IMR-90 (cell line): Measurements from ENCODE around the gene KIF16B. TPM values are rescaled to one million over a fixed set of nuclear protein-coding genes. Genes with fewer than 3 reads are reported as not detected.
A peak's percentile ranks its signal among the peaks of the same experiment; 100 is the strongest.

ENCODE experiments used
- ATAC-seq: fragments of 200-7000 bp; cut with Tn5 transposase; 2 replicates; pipeline ENCODE4 v1.9.1; 2020; ENCODE audit warnings: low read depth, mild to moderate bottlenecking, moderate library complexity
- BruUV-seq: library from RNA; stranded (reverse); fragments of 400-500 nt; replicated peaks from 2 replicates; lab custom pipeline; 2021; lab: Mats Ljungman, UMichigan
- CTCF ChIA-PET: fragments of 300-600 bp; formaldehyde crosslinking; extraction: SDS; loops from one replicate; lab custom pipeline; 2021; ENCODE audit warnings: antibody characterized with exemption; lab: Yijun Ruan, JAX
- POLR2A ChIA-PET: fragments of 300-600 bp; sonication (Branson Sonifier 250); formaldehyde crosslinking; loops from one replicate; lab custom pipeline; 2022; ENCODE audit warnings: antibody characterized with exemption; ENCODE audit not compliant: unreplicated experiment; lab: Charles Lee
- DNase-seq: peaks from one replicate; pipeline ENCODE4 v3.0.0; 2013
- H2AFZ ChIP-seq: replicated peaks from 2 replicates; pipeline ENCODE3; 2013; ENCODE audit warnings: low read length, mild to moderate bottlenecking; ENCODE audit not compliant: poor library complexity
- H2AK5ac ChIP-seq: 2 replicates; pipeline ENCODE4 v1.6.1; 2013; ENCODE audit warnings: low read depth, low read length, inconsistent platforms
- H2AK9ac ChIP-seq: replicated peaks from 2 replicates; pipeline ENCODE3; 2013; ENCODE audit warnings: mild to moderate bottlenecking, low read depth, low read length, moderate library complexity; ENCODE audit not compliant: poor library complexity
- H2BK120ac ChIP-seq: 2 replicates; pipeline ENCODE4 v1.6.1; 2013; ENCODE audit warnings: low read depth, low read length, inconsistent platforms
- H2BK15ac ChIP-seq: 3 replicates; pipeline ENCODE4 v1.6.1; 2013; ENCODE audit warnings: low read depth, low read length, inconsistent platforms
- H2BK20ac ChIP-seq: 2 replicates; pipeline ENCODE4 v1.6.1; 2013; ENCODE audit warnings: low read depth, mild to moderate bottlenecking, inconsistent platforms, low read length, moderate library complexity
- H2BK5ac ChIP-seq: 2 replicates; pipeline ENCODE4 v1.6.1; 2013; ENCODE audit warnings: mild to moderate bottlenecking, low read depth, low read length, inconsistent platforms; ENCODE audit not compliant: poor library complexity, severe bottlenecking
- H3K14ac ChIP-seq: replicated peaks from 2 replicates; pipeline ENCODE4 v1.6.1; 2013; ENCODE audit warnings: low read depth, low read length, inconsistent platforms
- H3K18ac ChIP-seq: 2 replicates; pipeline ENCODE4 v1.6.1; 2013; ENCODE audit warnings: low read depth, low read length, control low read depth
- H3K23ac ChIP-seq: 2 replicates; pipeline ENCODE4 v1.6.1; 2013; ENCODE audit warnings: low read depth, low read length, inconsistent platforms
- H3K27ac ChIP-seq: 2 replicates; pipeline ENCODE4 v1.5.1; 2013; ENCODE audit warnings: mild to moderate bottlenecking, control low read depth, low read length; ENCODE audit not compliant: insufficient read depth
- H3K27me3 ChIP-seq: 2 replicates; pipeline ENCODE4 v1.6.1; 2013; ENCODE audit warnings: low read length; ENCODE audit not compliant: control insufficient read depth, insufficient read depth
- H3K36me3 ChIP-seq: 2 replicates; pipeline ENCODE4 v1.6.1; 2013; ENCODE audit warnings: low read length, mixed read lengths; ENCODE audit not compliant: control insufficient read depth, insufficient read depth
- H3K4ac ChIP-seq: 2 replicates; pipeline ENCODE4 v1.6.1; 2013; ENCODE audit warnings: low read depth, low read length, inconsistent platforms
- H3K4me1 ChIP-seq: 2 replicates; pipeline ENCODE4 v1.6.1; 2013; ENCODE audit warnings: low read length, mixed read lengths; ENCODE audit not compliant: control insufficient read depth, insufficient read depth
- H3K4me2 ChIP-seq: 2 replicates; pipeline ENCODE4 v1.6.1; 2013; ENCODE audit warnings: low read depth, mild to moderate bottlenecking, control low read depth, low read length, moderate library complexity
- H3K4me3 ChIP-seq: 2 replicates; pipeline ENCODE4 v1.5.1; 2013; ENCODE audit warnings: low read depth, mild to moderate bottlenecking, control low read depth, low read length, moderate library complexity; ENCODE audit not compliant: insufficient read depth
- H3K56ac ChIP-seq: 2 replicates; pipeline ENCODE4 v1.6.1; 2013; ENCODE audit warnings: low read length, inconsistent platforms; ENCODE audit not compliant: insufficient read depth; ENCODE audit errors: extremely low read depth
- H3K79me1 ChIP-seq, 2 experiments: 2 replicates each; pipeline ENCODE4 v1.6.1; 2013; ENCODE audit warnings: low read length in 2 of 2, inconsistent platforms in 1 of 2, low read depth in 1 of 2
- H3K9ac ChIP-seq: 2 replicates; pipeline ENCODE4 v1.6.1; 2013; ENCODE audit warnings: low read depth, low read length, control low read depth
- H3K9me1 ChIP-seq: 2 replicates; pipeline ENCODE4 v1.6.1; 2013; ENCODE audit warnings: low read length, inconsistent platforms; ENCODE audit not compliant: insufficient read depth
- H3K9me3 ChIP-seq: 2 replicates; pipeline ENCODE4 v1.6.1; 2013; ENCODE audit warnings: low read length; ENCODE audit not compliant: control insufficient read depth, insufficient read depth
- H4K20me1 ChIP-seq: 2 replicates; pipeline ENCODE4 v1.6.1; 2013; ENCODE audit warnings: low read length, inconsistent platforms; ENCODE audit not compliant: insufficient read depth
- H4K5ac ChIP-seq: 2 replicates; pipeline ENCODE4 v1.6.1; 2013; ENCODE audit warnings: mild to moderate bottlenecking, low read depth, low read length, control low read depth
- H4K8ac ChIP-seq, 2 experiments: 2 replicates each; pipeline ENCODE4 v1.6.1; 2013; ENCODE audit warnings: low read depth in 2 of 2, low read length in 2 of 2, control low read depth in 1 of 2, inconsistent platforms in 1 of 2
- H4K91ac ChIP-seq: 2 replicates; pipeline ENCODE4 v1.6.1; 2013; ENCODE audit warnings: low read depth, low read length, inconsistent platforms; ENCODE audit not compliant: insufficient read depth
- CEBPB ChIP-seq: IDR thresholded peaks from 2 replicates; pipeline ENCODE4 v1.6.1; 2012; ENCODE audit warnings: low read depth, low read length, improper control_type of control experiment
- CHD1 ChIP-seq: IDR thresholded peaks from 2 replicates; pipeline ENCODE4 v1.6.1; 2012; ENCODE audit warnings: low read depth, low read length, improper control_type of control experiment
- FOS ChIP-seq: fragments of 150-350 bp; IDR thresholded peaks from 2 replicates; pipeline ENCODE4 v1.6.1; 2016; ENCODE audit warnings: low read depth, low read length
- MAFK ChIP-seq: IDR thresholded peaks from 2 replicates; pipeline ENCODE4 v1.6.1; 2012; ENCODE audit warnings: low read depth, low read length, improper control_type of control experiment
- MXI1 ChIP-seq: IDR thresholded peaks from 2 replicates; pipeline ENCODE4 v1.6.1; 2012; ENCODE audit warnings: low read depth, mild to moderate bottlenecking, low read length, moderate library complexity, borderline replicate concordance
- POLR2A ChIP-seq: IDR thresholded peaks from 2 replicates; pipeline ENCODE4 v1.6.1; 2012; ENCODE audit warnings: mild to moderate bottlenecking, low read depth, low read length
- SMC3 ChIP-seq: fragments of 150-350 bp; IDR thresholded peaks from 2 replicates; pipeline ENCODE4 v1.6.1; 2016; ENCODE audit warnings: low read depth, mild to moderate bottlenecking, antibody characterized with exemption, low read length, moderate library complexity
- WGBS, 2 experiments: methylation state at CpG; one replicate each; pipeline versions ENCODE4 v1.1.5 to v1.1.7; 2013; ENCODE audit warnings: missing lambda C conversion rate in 2 of 2; ENCODE audit not compliant: insufficient read length in 1 of 2; ENCODE audit errors: extremely low coverage in 2 of 2; 5-methylcytosine and 5-hydroxymethylcytosine counted together
- dilution Hi-C: fragments of 300-500 bp; cut with HindIII; formaldehyde crosslinking; loops from one replicate; pipeline ENCODE4 v1.14.3; 2018; ENCODE audit warnings: low sequenced_read_pairs; ENCODE audit not compliant: unreplicated experiment
- in situ Hi-C: fragments of 300-500 bp; cut with MboI; formaldehyde crosslinking; loops from 3 replicates; pipeline ENCODE4 v1.14.3; 2019; ENCODE audit warnings: low sequenced_read_pairs, inconsistent platforms, mixed read lengths
- intact Hi-C: fragments of 100-400 bp; cut with micrococcal nuclease; formaldehyde crosslinking; loops from 2 replicates; pipeline ENCODE4 v1.10.0; 2022
- polyA plus RNA-seq, 3 experiments: library from polyadenylated mRNA; depleted of rRNA; stranded (reverse); fragments of >200 nt; gene quantifications; 2 replicates each; pipeline ENCODE4 v1.2.3, GENCODE V29; 2012; ENCODE audit warnings: low replicate concordance in 1 of 3
- total RNA-seq: library from RNA; depleted of rRNA; stranded (reverse); fragments of >200 nt; gene quantifications from 2 replicates; pipeline ENCODE4 v1.2.3, GENCODE V29; 2012
- TF ChIP-seq, protein P1 (sequence below): fragments of 150-350 bp; IDR thresholded peaks from 2 replicates; pipeline ENCODE4 v1.6.1; 2017; ENCODE audit warnings: mild to moderate bottlenecking, antibody characterized with exemption, low read length, low read depth
- TF ChIP-seq, protein P2 (sequence below): conservative IDR thresholded peaks from 2 replicates; pipeline ENCODE4 v1.5.1; 2012; ENCODE audit warnings: mild to moderate bottlenecking, low read depth, low read length, improper control_type of control experiment

The KIF16B gene
- total and polyA plus RNA-seq, 2 of the 4 experiments (the other 2 are of a cell fraction) = 4.7 to 10.0 TPM

DNA sequence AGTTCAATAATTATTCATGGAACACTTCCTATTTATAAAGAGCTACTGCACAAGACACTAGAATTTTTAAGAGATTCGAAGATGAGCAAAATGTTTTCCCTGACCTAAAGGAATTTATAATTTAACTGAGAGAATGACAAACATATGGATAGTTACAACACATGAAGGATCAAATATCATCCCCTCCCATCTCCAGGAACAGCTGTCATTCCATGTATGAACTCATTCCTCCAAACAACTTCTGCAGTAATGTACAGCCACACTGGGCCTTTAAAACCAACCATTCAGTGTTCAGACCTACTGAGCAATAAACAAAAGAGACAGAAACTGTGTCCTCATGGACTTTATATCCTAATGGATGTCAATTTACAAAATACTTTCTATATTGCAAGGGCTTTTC, 87.8 kb downstream of the KIF16B start:
- dilution Hi-C loops (no loop called here), intact Hi-C loops (no loop called here), in situ Hi-C loops (no loop called here)
- no peaks in the 10 kb centered on the region for H3K27me3 ChIP-seq
- no peaks in the 10 kb centered on the region for H4K20me1 ChIP-seq
- no peak overlapping the region for H3K9ac ChIP-seq
- H3K14ac ChIP-seq = no peak overlapping the region
- H2BK5ac ChIP-seq = no peak overlapping the region
- DNase-seq (peak; percentile 30), ATAC-seq (peak; percentile 51; the same call in 1 of the 2 replicates)
- no CpG with 5 or more reads among the region's 1 CpG for WGBS, 2 experiments
- peaks cover 2% of the 10 kb centered on the region; the same call in 1 of the 2 replicates for H3K36me3 ChIP-seq
- no peak overlapping the region for H3K23ac ChIP-seq
- no peak overlapping the region for H4K91ac ChIP-seq
- CTCF ChIA-PET = no interaction called here
- H3K4ac ChIP-seq = no peak overlapping the region
- H3K56ac ChIP-seq = no peak overlapping the region
- no peak overlapping the region for H4K8ac ChIP-seq
- TF ChIP-seq MXI1 (no peak), FOS (no peak), SMC3 (no peak), POLR2A (no peak), MAFK (no peak), CHD1 (no peak), CEBPB (no peak)
- TF ChIP-seq, protein P1, sequence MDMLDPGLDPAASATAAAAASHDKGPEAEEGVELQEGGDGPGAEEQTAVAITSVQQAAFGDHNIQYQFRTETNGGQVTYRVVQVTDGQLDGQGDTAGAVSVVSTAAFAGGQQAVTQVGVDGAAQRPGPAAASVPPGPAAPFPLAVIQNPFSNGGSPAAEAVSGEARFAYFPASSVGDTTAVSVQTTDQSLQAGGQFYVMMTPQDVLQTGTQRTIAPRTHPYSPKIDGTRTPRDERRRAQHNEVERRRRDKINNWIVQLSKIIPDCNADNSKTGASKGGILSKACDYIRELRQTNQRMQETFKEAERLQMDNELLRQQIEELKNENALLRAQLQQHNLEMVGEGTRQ = no peak
- TF ChIP-seq, protein P2, sequence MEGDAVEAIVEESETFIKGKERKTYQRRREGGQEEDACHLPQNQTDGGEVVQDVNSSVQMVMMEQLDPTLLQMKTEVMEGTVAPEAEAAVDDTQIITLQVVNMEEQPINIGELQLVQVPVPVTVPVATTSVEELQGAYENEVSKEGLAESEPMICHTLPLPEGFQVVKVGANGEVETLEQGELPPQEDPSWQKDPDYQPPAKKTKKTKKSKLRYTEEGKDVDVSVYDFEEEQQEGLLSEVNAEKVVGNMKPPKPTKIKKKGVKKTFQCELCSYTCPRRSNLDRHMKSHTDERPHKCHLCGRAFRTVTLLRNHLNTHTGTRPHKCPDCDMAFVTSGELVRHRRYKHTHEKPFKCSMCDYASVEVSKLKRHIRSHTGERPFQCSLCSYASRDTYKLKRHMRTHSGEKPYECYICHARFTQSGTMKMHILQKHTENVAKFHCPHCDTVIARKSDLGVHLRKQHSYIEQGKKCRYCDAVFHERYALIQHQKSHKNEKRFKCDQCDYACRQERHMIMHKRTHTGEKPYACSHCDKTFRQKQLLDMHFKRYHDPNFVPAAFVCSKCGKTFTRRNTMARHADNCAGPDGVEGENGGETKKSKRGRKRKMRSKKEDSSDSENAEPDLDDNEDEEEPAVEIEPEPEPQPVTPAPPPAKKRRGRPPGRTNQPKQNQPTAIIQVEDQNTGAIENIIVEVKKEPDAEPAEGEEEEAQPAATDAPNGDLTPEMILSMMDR = no peak
- no peak overlapping the region for H2AFZ ChIP-seq
- H3K18ac ChIP-seq = no peak overlapping the region
- H2AK5ac ChIP-seq = no peak overlapping the region
- H2BK20ac ChIP-seq = no peak overlapping the region
- POLR2A ChIA-PET = no interaction called here
- no peaks in the 10 kb centered on the region for H3K4me1 ChIP-seq
- no peak overlapping the region for H2BK15ac ChIP-seq
- no peaks in the 10 kb centered on the region for H3K9me3 ChIP-seq
- no peak overlapping the region for H2AK9ac ChIP-seq
- no TSS peak for BruUV-seq
- no peak overlapping the region for H4K5ac ChIP-seq
- 0 out of 4 replicates have a peak, but pooled peaks cover 0 to 3% of the 10 kb centered on the region in 2 experiments for H3K79me1 ChIP-seq
- H3K4me2 ChIP-seq = no peak overlapping the region
- no peak overlapping the region for H3K4me3 ChIP-seq
- H3K9me1 ChIP-seq = 0 out of 2 replicates have a peak, but pooled peaks cover 2% of the 10 kb centered on the region
- no peak overlapping the region for H3K27ac ChIP-seq
- no peak overlapping the region for H2BK120ac ChIP-seq
